ENCODE results near the gene CADM2.

DNA sequence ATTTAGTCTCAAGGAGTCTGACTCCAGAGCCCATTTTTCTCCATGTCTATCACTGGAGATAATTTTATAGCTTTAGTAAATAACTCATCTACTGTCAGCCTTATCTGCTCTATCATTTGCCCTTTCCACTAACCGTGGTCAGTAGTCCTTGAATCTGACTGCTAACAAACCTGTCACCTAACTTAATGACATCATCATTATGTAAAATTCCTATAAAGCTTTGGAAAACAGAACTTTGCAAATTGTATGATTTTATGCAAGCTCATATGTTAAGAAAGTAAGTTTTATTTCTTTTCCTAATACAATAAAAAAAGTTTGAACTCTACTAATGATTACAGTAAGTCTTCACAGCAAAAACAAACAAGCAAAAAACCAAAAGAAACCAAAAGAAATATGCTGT lies 293.9 kb downstream of the CADM2 start:
- TF ChIP-seq, protein P1, sequence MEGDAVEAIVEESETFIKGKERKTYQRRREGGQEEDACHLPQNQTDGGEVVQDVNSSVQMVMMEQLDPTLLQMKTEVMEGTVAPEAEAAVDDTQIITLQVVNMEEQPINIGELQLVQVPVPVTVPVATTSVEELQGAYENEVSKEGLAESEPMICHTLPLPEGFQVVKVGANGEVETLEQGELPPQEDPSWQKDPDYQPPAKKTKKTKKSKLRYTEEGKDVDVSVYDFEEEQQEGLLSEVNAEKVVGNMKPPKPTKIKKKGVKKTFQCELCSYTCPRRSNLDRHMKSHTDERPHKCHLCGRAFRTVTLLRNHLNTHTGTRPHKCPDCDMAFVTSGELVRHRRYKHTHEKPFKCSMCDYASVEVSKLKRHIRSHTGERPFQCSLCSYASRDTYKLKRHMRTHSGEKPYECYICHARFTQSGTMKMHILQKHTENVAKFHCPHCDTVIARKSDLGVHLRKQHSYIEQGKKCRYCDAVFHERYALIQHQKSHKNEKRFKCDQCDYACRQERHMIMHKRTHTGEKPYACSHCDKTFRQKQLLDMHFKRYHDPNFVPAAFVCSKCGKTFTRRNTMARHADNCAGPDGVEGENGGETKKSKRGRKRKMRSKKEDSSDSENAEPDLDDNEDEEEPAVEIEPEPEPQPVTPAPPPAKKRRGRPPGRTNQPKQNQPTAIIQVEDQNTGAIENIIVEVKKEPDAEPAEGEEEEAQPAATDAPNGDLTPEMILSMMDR (IDR thresholded peaks at IDR 0.05; ENCODE audit: low read depth, low read length, poor library complexity, severe bottlenecking), result no peak
- no peak for TF ChIP-seq EZH2phosphoT487 (IDR thresholded peaks at IDR 0.05; ENCODE audit: borderline replicate concordance, low read length)

Measured in DOHH2 (cell line).